H1 (cell line): ENCODE data around the gene TMUB1. TPM values are rescaled to one million over a fixed set of nuclear protein-coding genes. Genes with fewer than 3 reads are reported as not detected.

ENCODE experiments used
- CTCF ChIA-PET: fragments of 300-600 bp; sonication (Branson Sonifier 250); formaldehyde crosslinking; loops from one replicate; lab custom pipeline; 2021; ENCODE audit not compliant: partially characterized antibody; lab: Charles Lee
- POLR2A ChIA-PET: fragments of 300-600 bp; sonication (Branson Sonifier 250); formaldehyde crosslinking; loops from one replicate; lab custom pipeline; 2021; ENCODE audit warnings: inconsistent platforms; ENCODE audit not compliant: partially characterized antibody; lab: Charles Lee
- DNase-seq, 2 experiments: peaks; one replicate each; pipeline versions ENCODE4 v3.0.0 to v3.0.0-alpha.2; 2010 to 2022; ENCODE audit warnings: low spot score in 2 of 2, low read depth in 1 of 2, mixed read lengths in 1 of 2
- FAIRE-seq: peaks from 2 replicates; lab custom pipeline; 2011; peaks lifted over from hg19 to GRCh38; lab: Jason Lieb, UNC
- H2AFZ ChIP-seq: 2 replicates; pipeline ENCODE4 v1.8.1; 2012; ENCODE audit warnings: low read length, inconsistent platforms
- H2AK5ac ChIP-seq: 2 replicates; pipeline ENCODE4 v1.6.1; 2013; ENCODE audit warnings: low read depth, low read length
- H2BK120ac ChIP-seq: replicated peaks from 2 replicates; pipeline ENCODE3; 2013; ENCODE audit warnings: low read depth, low read length, inconsistent platforms
- H2BK12ac ChIP-seq: 2 replicates; pipeline ENCODE4 v1.6.1; 2013; ENCODE audit warnings: low read depth, low read length
- H2BK15ac ChIP-seq: 2 replicates; pipeline ENCODE4 v1.6.1; 2013; ENCODE audit warnings: low read length
- H2BK20ac ChIP-seq: 2 replicates; pipeline ENCODE4 v1.6.1; 2013; ENCODE audit warnings: low read length
- H2BK5ac ChIP-seq: 2 replicates; pipeline ENCODE4 v1.6.1; 2013; ENCODE audit warnings: low read depth, low read length
- H3K14ac ChIP-seq: 2 replicates; pipeline ENCODE4 v1.6.1; 2013; ENCODE audit warnings: inconsistent platforms; ENCODE audit not compliant: insufficient read length
- H3K18ac ChIP-seq: 2 replicates; pipeline ENCODE4 v1.6.1; 2013; ENCODE audit warnings: low read length; ENCODE audit errors: extremely low read depth
- H3K23ac ChIP-seq: 2 replicates; pipeline ENCODE4 v1.6.1; 2013; ENCODE audit warnings: inconsistent platforms; ENCODE audit not compliant: insufficient read length
- H3K23me2 ChIP-seq: 2 replicates; pipeline ENCODE4 v1.6.1; 2013; ENCODE audit warnings: low read depth, low read length
- H3K27ac ChIP-seq: 2 replicates; pipeline ENCODE4 v1.6.1; 2011; ENCODE audit warnings: low read depth, low read length, inconsistent platforms
- H3K27me3 ChIP-seq, 4 experiments: replicated peaks in 1 of 4; 1 replicate in 1 of 4; 2 replicates in 3 of 4; pipeline versions ENCODE4 v1.6.1 to v1.8.1; 2011 to 2013; ENCODE audit warnings: low read length in 3 of 4, mild to moderate bottlenecking in 3 of 4, inconsistent platforms in 2 of 4, mixed read lengths in 2 of 4, moderate library complexity in 1 of 4; ENCODE audit not compliant: control insufficient read depth in 3 of 4, insufficient read depth in 3 of 4; ENCODE audit errors: extremely low read depth in 1 of 4
- H3K36me3 ChIP-seq, 4 experiments: 2 replicates each; pipeline versions ENCODE4 v1.6.1 to v1.8.1; 2011 to 2013; ENCODE audit warnings: mild to moderate bottlenecking in 4 of 4, low read length in 3 of 4, moderate library complexity in 2 of 4, control low read depth in 1 of 4, inconsistent platforms in 1 of 4; ENCODE audit not compliant: insufficient read depth in 4 of 4, control insufficient read depth in 2 of 4
- H3K4ac ChIP-seq: replicated peaks from 2 replicates; pipeline ENCODE3; 2013; ENCODE audit warnings: low read length, low read depth, mixed read lengths, inconsistent platforms; ENCODE audit not compliant: insufficient read length
- H3K4me1 ChIP-seq, 4 experiments: replicated peaks in 1 of 4; 1 replicate in 1 of 4; 2 replicates in 3 of 4; pipeline versions ENCODE4 v1.6.1 to v1.8.1; 2011 to 2013; ENCODE audit warnings: low read length in 3 of 4, inconsistent platforms in 2 of 4, mixed read lengths in 1 of 4; ENCODE audit not compliant: insufficient read depth in 4 of 4, control insufficient read depth in 3 of 4
- H3K4me2 ChIP-seq, 2 experiments: 2 replicates each; pipeline versions ENCODE4 v1.6.1 to v1.8.1; 2011 to 2013; ENCODE audit warnings: low read depth in 2 of 2, low read length in 2 of 2, control low read depth in 1 of 2, inconsistent platforms in 1 of 2, mild to moderate bottlenecking in 1 of 2; ENCODE audit not compliant: insufficient read depth in 1 of 2
- H3K4me3 ChIP-seq, 4 experiments: fragments of 200-600, 300-600 bp in 1 of 4; sonication (generic), shearing (Covaris generic), sonication (Bioruptor Twin) in 1 of 4; 2 replicates each; pipeline versions ENCODE4 v1.5.1 to v1.8.1; 2011 to 2016; ENCODE audit warnings: low read length in 4 of 4, low read depth in 3 of 4, control low read depth in 2 of 4, inconsistent platforms in 2 of 4, mild to moderate bottlenecking in 2 of 4, mixed read lengths in 1 of 4, moderate library complexity in 1 of 4; ENCODE audit not compliant: insufficient read depth in 2 of 4; ENCODE audit errors: extremely low read depth in 1 of 4
- H3K56ac ChIP-seq: replicated peaks from 2 replicates; pipeline ENCODE3; 2013; ENCODE audit warnings: low read depth, mild to moderate bottlenecking, mixed read lengths, low read length, inconsistent platforms; ENCODE audit not compliant: insufficient read length
- H3K79me1 ChIP-seq: 2 replicates; pipeline ENCODE4 v1.6.1; 2013; ENCODE audit warnings: low read depth, low read length, control low read depth
- H3K79me2 ChIP-seq, 2 experiments: 2 replicates each; pipeline versions ENCODE4 v1.6.1 to v1.8.1; 2012 to 2013; ENCODE audit warnings: low read length in 2 of 2, mild to moderate bottlenecking in 2 of 2, inconsistent platforms in 1 of 2; ENCODE audit not compliant: insufficient read depth in 2 of 2, control insufficient read depth in 1 of 2
- H3K9ac ChIP-seq, 4 experiments: replicated peaks in 1 of 4; 1 replicate in 1 of 4; 2 replicates in 3 of 4; pipeline versions ENCODE4 v1.6.1 to v1.8.1; 2011 to 2013; ENCODE audit warnings: low read depth in 3 of 4, low read length in 3 of 4, control low read depth in 2 of 4, mild to moderate bottlenecking in 2 of 4, moderate library complexity in 2 of 4, inconsistent platforms in 1 of 4; ENCODE audit errors: extremely low read depth in 1 of 4
- H3K9me3 ChIP-seq, 2 experiments: 2 replicates each; pipeline versions ENCODE4 v1.6.1 to v1.8.1; 2012 to 2013; ENCODE audit warnings: mild to moderate bottlenecking in 2 of 2, moderate library complexity in 2 of 2, control low read depth in 1 of 2, inconsistent platforms in 1 of 2, low read depth in 1 of 2, low read length in 1 of 2, mixed read lengths in 1 of 2; ENCODE audit not compliant: insufficient read depth in 2 of 2
- H4K20me1 ChIP-seq, 2 experiments: replicated peaks in 1 of 2; 2 replicates each; pipeline versions ENCODE3 to v1.8.1; 2011 to 2013; ENCODE audit warnings: inconsistent platforms in 2 of 2, low read length in 2 of 2, mild to moderate bottlenecking in 1 of 2; ENCODE audit not compliant: insufficient read depth in 2 of 2, control insufficient read depth in 1 of 2
- H4K5ac ChIP-seq: 2 replicates; pipeline ENCODE4 v1.6.1; 2013; ENCODE audit warnings: low read length, low read depth, mixed read lengths, inconsistent platforms; ENCODE audit not compliant: insufficient read length
- H4K8ac ChIP-seq: 2 replicates; pipeline ENCODE4 v1.8.0; 2013; ENCODE audit warnings: mild to moderate bottlenecking, moderate library complexity, low read length, inconsistent platforms; ENCODE audit not compliant: insufficient read depth; ENCODE audit errors: extremely low read depth
- H4K91ac ChIP-seq: replicated peaks from 2 replicates; pipeline ENCODE3; 2013; ENCODE audit warnings: low read length, mixed read lengths, inconsistent platforms; ENCODE audit not compliant: insufficient read length
- JUND ChIP-seq: IDR thresholded peaks from 2 replicates; pipeline ENCODE4 v1.6.1; 2011; ENCODE audit warnings: mild to moderate bottlenecking, improper control_type of control experiment, low read length
- POLR2AphosphoS5 ChIP-seq: IDR thresholded peaks from 2 replicates; pipeline ENCODE4 v1.6.1; 2011; ENCODE audit warnings: low read depth, low read length
- POU5F1 ChIP-seq: IDR thresholded peaks from 2 replicates; pipeline ENCODE4 v1.6.1; 2011; ENCODE audit warnings: low read depth, mild to moderate bottlenecking, low read length, moderate library complexity
- RBBP5 ChIP-seq: IDR thresholded peaks from 2 replicates; pipeline ENCODE4 v1.7.1; 2012; ENCODE audit warnings: low read depth, mild to moderate bottlenecking, inconsistent platforms, low read length, moderate library complexity, borderline replicate concordance
- RFX5 ChIP-seq: IDR thresholded peaks from 2 replicates; pipeline ENCODE4 v1.6.1; 2011; ENCODE audit warnings: low read depth, low read length, improper control_type of control experiment, borderline replicate concordance
- RNF2 ChIP-seq: fragments of 200-900, 300-1000 bp; sonication (generic); IDR thresholded peaks from 2 replicates; pipeline ENCODE4 v1.7.1; 2016; ENCODE audit warnings: borderline replicate concordance, low read depth, mild to moderate bottlenecking, antibody characterized with exemption, low read length; ENCODE audit not compliant: poor library complexity, severe bottlenecking; ENCODE audit errors: missing control alignments
- SIRT6 ChIP-seq: IDR thresholded peaks from one replicate; pipeline ENCODE4 v1.7.1; 2012; ENCODE audit warnings: low read length, inconsistent platforms
- TEAD4 ChIP-seq: IDR thresholded peaks from 2 replicates; pipeline ENCODE4 v1.6.1; 2012; ENCODE audit warnings: low read depth, low read length, inconsistent platforms, mixed read lengths
- USF2 ChIP-seq: IDR thresholded peaks from 2 replicates; pipeline ENCODE4 v1.6.1; 2011; ENCODE audit warnings: low read length, improper control_type of control experiment
- ZNF274 ChIP-seq: IDR thresholded peaks from 2 replicates; pipeline ENCODE4 v1.7.0; 2012; ENCODE audit warnings: low read length, borderline replicate concordance; ENCODE audit errors: extremely low read depth
- WGBS, 2 experiments: shearing (Covaris generic) in 1 of 2; methylation state at CpG; one replicate each; pipeline versions ENCODE4 v1.1.6 to v1.1.7; 2013 to 2015; ENCODE audit warnings: low lambda C conversion rate in 2 of 2, mixed read lengths in 2 of 2, inconsistent platforms in 1 of 2, low coverage in 1 of 2, missing lambda C conversion rate in 1 of 2; ENCODE audit not compliant: insufficient replicate concordance in 2 of 2, insufficient coverage in 1 of 2, insufficient read length in 1 of 2; ENCODE audit errors: extremely low coverage in 1 of 2, missing lambda C conversion rate in 1 of 2; 5-methylcytosine and 5-hydroxymethylcytosine counted together
- polyA plus RNA-seq, 7 experiments: library from polyadenylated mRNA; depleted of rRNA in 3 of 7; stranded (reverse) in 5 of 7; unstranded in 2 of 7; fragments of >200 nt in 5 of 7; fragments of 200-250 nt in 2 of 7; gene quantifications; 1 replicate in 5 of 7; 2 replicates in 1 of 7; 4 replicates in 1 of 7; pipeline versions ENCODE4 v1.2.1 to v1.2.3, GENCODE V29; 2011 to 2013; ENCODE audit warnings: missing spikeins in 2 of 7, mixed read lengths in 2 of 7
- total RNA-seq: library from RNA; stranded (reverse); fragmentation: NEBNext Ultra II Directional; extraction: Animal tissue kit (Norgen Biotek cat#: 25700); gene quantifications from 2 replicates; pipeline ENCODE4 v1.2.1, GENCODE V29; 2021

The TMUB1 gene
- total and polyA plus RNA-seq, 2 of the 8 experiments (the other 6 are each of a cell fraction or from before 2014, with no cell fraction given) = 41.4 to 56.2 TPM

- FAIRE-seq = no peak
These were observed 9.3 kb downstream of the TMUB1 start for GRCh38 chr7:151073990-151074389.

More at GRCh38 chr7:151073990-151074389, 9.3 kb downstream of the TMUB1 start:
- Histone ChIP-seq H3K4ac (no peak overlapping the region), H2BK15ac (no peak overlapping the region), H3K23me2 (no peaks in the 10 kb centered on the region), H3K4me3 (no peak overlapping the region), H3K23ac (no peak overlapping the region), H3K27me3 (no peaks in the 10 kb centered on the region), H3K79me2 (no peaks in the 10 kb centered on the region), H2BK12ac (no peak overlapping the region), H2AK5ac (no peak overlapping the region), H3K9me3 (no peaks in the 10 kb centered on the region), H3K18ac (no peak overlapping the region), H4K8ac (no peak overlapping the region), H2BK120ac (no peak overlapping the region), H4K5ac (no peak overlapping the region), H2BK20ac (no peak overlapping the region), H2AFZ (no peak overlapping the region), H3K56ac (no peak overlapping the region), H3K27ac (no peak overlapping the region), H3K9ac (no peak overlapping the region), H2BK5ac (no peak overlapping the region), H3K4me1 (peaks cover 0 to 12% (median 6%) of the 10 kb centered on the region in 4 experiments; a peak in 6 of 7 replicates), H3K14ac (no peak overlapping the region), H4K20me1 (peaks cover 10 to 21% of the 10 kb centered on the region in 2 experiments), H4K91ac (no peak overlapping the region), H3K4me2 (no peak overlapping the region), H3K79me1 (no peaks in the 10 kb centered on the region; the same call in 1 of the 2 replicates), H3K36me3 (peaks cover 24 to 54% (median 50%) of the 10 kb centered on the region in 4 experiments)
- TF ChIP-seq POLR2AphosphoS5 (no peak), SIRT6 (no peak), TEAD4 (no peak), RBBP5 (no peak), JUND (no peak), USF2 (no peak), RFX5 (no peak), ZNF274 (no peak), POU5F1 (no peak), RNF2 (no peak)
- ChIA-PET POLR2A (interaction anchor here (0.9 to 1.1 kb wide), 2 partner anchors 13 to 30 kb away, joined by 3 to 5 read pairs; no protein-coding TSS in a partner anchor), CTCF (interaction anchor here (1.1 to 3.5 kb wide), 2 partner anchors 13 to 37 kb away, joined by 4 to 19 read pairs; no protein-coding TSS in a partner anchor)
- WGBS, 2 experiments = 90% methylated on average over 16 of the region's 17 CpGs; no CpG with 5 or more reads in 1 of the 2 experiments
- DNase-seq = no peak
